Thymus (tissue), 11 donors: ENCODE measurements around the gene HACD2. TPM values are rescaled to one million over a fixed set of nuclear protein-coding genes. Genes with fewer than 3 reads are reported as not detected.
A peak's percentile ranks its signal among the peaks of the same experiment; 100 is the strongest.
"Not testable (repeated sequence)": the region's sequence is repeated elsewhere in the genome, so short reads cannot be mapped to it uniquely, and the experiment has no call there.

Experiments
- DNase-seq, 9 donors: peaks; one replicate each; pipeline ENCODE4 v3.0.0-alpha.2; 2013; ENCODE audit warnings: low spot score in 9 of 9, low read depth in 6 of 9, missing footprints in 1 of 9
- H3K27ac ChIP-seq, 2 donors: one replicate each; pipeline ENCODE4 v1.5.1; 2013; ENCODE audit warnings: control low read depth in 1 of 2, low read depth in 1 of 2, low read length in 1 of 2, mild to moderate bottlenecking in 1 of 2, moderate library complexity in 1 of 2
- H3K27me3 ChIP-seq, 2 donors: one replicate each; pipeline ENCODE4 v1.5.1; 2013; ENCODE audit warnings: low read length in 1 of 2; ENCODE audit not compliant: control insufficient read depth in 2 of 2, insufficient read depth in 1 of 2
- H3K36me3 ChIP-seq, 2 donors: one replicate each; pipeline ENCODE4 v1.5.1; 2013; ENCODE audit warnings: low read length in 1 of 2, mild to moderate bottlenecking in 1 of 2, moderate library complexity in 1 of 2; ENCODE audit not compliant: control insufficient read depth in 2 of 2, insufficient read depth in 2 of 2
- H3K4me1 ChIP-seq, 2 donors: one replicate each; pipeline ENCODE4 v1.5.1; 2013; ENCODE audit warnings: low read length in 2 of 2; ENCODE audit not compliant: control insufficient read depth in 2 of 2, insufficient read depth in 2 of 2
- H3K4me3 ChIP-seq, 2 donors: one replicate each; pipeline ENCODE4 v1.5.1; 2013; ENCODE audit warnings: low read length in 2 of 2, control low read depth in 1 of 2, mild to moderate bottlenecking in 1 of 2
- H3K9me3 ChIP-seq, 2 donors: one replicate each; pipeline ENCODE4 v1.5.1; 2013; ENCODE audit warnings: low read length in 1 of 2, mild to moderate bottlenecking in 1 of 2; ENCODE audit not compliant: control insufficient read depth in 2 of 2, insufficient read depth in 1 of 2
- WGBS: extraction: QIAGEN DNeasy Blood & Tissue Kit; methylation state at CpG from one replicate; pipeline ENCODE4 v1.1.7; 2013; 5-methylcytosine and 5-hydroxymethylcytosine counted together
- polyA plus RNA-seq: library from polyadenylated mRNA; stranded (reverse); fragments of 200-250 nt; gene quantifications from one replicate; pipeline ENCODE4 v1.2.3, GENCODE V29; 2013
- total RNA-seq: library from RNA; stranded (reverse); fragments of 120-200 nt; gene quantifications from one replicate; pipeline ENCODE4 v1.2.4, GENCODE V29; 2013
- donor health status: healthy.

HACD2 gene
- total and polyA plus RNA-seq, 2 donors = 12.2 to 16.1 TPM

- WGBS = 20% methylated on average over 8 of the region's 8 CpGs
- peak in 8 of 9 donors; percentile 3 to 33 (median 10) for DNase-seq
- no peak overlapping the region for H3K27ac ChIP-seq
Measured at GRCh38 chr3:123489400-123490004, 95.4 kb downstream of the HACD2 start.

GRCh38 chr3:123488645-123489347 lies 96.1 kb downstream of the HACD2 start:
- Histone ChIP-seq H3K4me1 (no peaks in the 10 kb centered on the region), H3K4me3 (no peak overlapping the region), H3K27ac (no peak overlapping the region), H3K27me3 (no peaks in the 10 kb centered on the region), H3K9me3 (no peaks in the 10 kb centered on the region), H3K36me3 (peaks cover 0 to 4% of the 10 kb centered on the region in 2 donors)
- WGBS = 93% methylated on average over 5 of the region's 5 CpGs
- DNase-seq = no peak

More at GRCh38 chr3:123489400-123490004, 95.4 kb downstream of the HACD2 start:
- Histone ChIP-seq H3K4me3 (no peak overlapping the region), H3K27me3 (no peaks in the 10 kb centered on the region), H3K9me3 (no peaks in the 10 kb centered on the region), H3K36me3 (peaks cover 0 to 4% of the 10 kb centered on the region in 2 donors), H3K4me1 (no peaks in the 10 kb centered on the region)

DNA sequence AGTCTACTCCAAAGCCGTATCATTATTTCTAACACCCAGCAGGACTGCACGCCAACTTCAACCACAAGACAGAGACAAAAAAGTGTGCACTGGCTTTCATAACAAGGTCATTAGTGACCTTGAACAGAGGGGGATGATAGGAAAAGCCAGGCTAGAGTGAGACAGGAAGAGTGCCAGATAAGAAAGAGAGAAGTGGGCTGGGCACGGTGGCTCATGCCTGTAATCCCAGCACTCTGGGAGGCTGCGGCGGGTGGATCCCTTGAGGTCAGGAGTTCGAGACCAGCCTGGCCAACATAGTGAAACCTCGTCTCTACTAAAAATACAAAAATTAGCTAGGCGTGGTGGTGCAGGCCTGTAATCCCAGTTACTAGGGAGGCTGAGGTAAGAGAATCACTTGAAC lies 97.8 kb downstream of the HACD2 start:
- H3K4me1 ChIP-seq, H3K4me3 ChIP-seq, H3K27ac ChIP-seq, DNase-seq, H3K27me3 ChIP-seq, H3K9me3 ChIP-seq, H3K36me3 ChIP-seq: not testable (repeated sequence)
- 97% methylated on average over 8 of the region's 8 CpGs for whole genome bisulfite sequencing

DNA sequence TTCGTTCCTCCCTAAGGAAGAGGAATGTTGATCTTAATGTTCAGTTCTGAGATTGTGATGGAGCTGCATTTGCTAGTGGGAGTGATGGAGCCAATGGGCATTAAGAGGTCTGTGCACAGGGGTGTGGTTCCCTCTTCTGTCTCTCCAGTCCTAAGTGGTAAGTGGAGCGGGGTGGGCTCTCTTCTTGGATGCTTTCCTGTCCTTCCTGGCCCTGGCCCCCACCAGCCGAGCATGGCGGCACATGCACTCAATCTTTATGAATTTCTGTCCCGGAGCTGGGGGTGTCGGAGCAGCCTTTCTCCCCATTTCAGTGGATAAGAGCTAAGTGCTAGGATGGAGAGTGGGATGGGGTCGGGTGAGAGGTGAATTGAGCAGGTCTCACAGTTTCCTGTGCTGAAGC lies 98.4 kb downstream of the HACD2 start:
- Histone ChIP-seq H3K4me1 (no peaks in the 10 kb centered on the region), H3K9me3 (no peaks in the 10 kb centered on the region), H3K4me3 (no peak overlapping the region), H3K27ac (no peak overlapping the region), H3K27me3 (no peaks in the 10 kb centered on the region), H3K36me3 (peaks cover 0 to 4% of the 10 kb centered on the region in 2 donors)
- WGBS = 92% methylated on average over 7 of the region's 7 CpGs
- DNase-seq = no peak

DNA sequence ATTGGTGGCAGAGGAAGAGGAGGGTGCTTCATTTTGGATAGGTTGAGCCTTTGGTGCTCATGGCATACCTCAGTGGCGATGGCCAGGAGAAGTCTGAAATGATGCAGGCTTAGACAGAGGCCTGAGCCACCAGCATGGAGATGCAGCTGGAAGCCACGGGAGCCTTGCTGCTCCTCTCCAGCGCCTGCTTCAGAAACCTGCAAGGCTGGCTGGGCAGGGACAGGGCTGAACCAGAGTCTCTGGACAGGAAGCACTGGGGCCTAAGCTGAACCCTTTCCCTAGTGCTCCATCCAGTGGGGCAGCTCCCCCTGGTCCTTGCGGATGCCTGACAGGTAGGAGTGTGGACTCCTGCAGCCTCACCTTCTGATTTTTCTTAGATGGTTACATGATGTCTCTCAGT lies 99.3 kb downstream of the HACD2 start:
- H3K36me3 ChIP-seq = peaks cover 0 to 2% of the 10 kb centered on the region in 2 donors
- H3K9me3 ChIP-seq = no peaks in the 10 kb centered on the region
- no peaks in the 10 kb centered on the region for H3K27me3 ChIP-seq
- H3K4me3 ChIP-seq = no peak overlapping the region
- no peak for DNase-seq
- 96% methylated on average over 4 of the region's 4 CpGs for WGBS
- no peaks in the 10 kb centered on the region for H3K4me1 ChIP-seq
- H3K27ac ChIP-seq = no peak overlapping the region

- Histone ChIP-seq H3K27me3 (no peaks in the 10 kb centered on the region), H3K4me1 (no peaks in the 10 kb centered on the region), H3K4me3 (no peak overlapping the region), H3K36me3 (no peaks in the 10 kb centered on the region), H3K9me3 (no peaks in the 10 kb centered on the region), H3K27ac (no peak overlapping the region)
- no peak for DNase-seq
- 97% methylated on average over 6 of the region's 6 CpGs for WGBS
Measured at GRCh38 chr3:123483146-123483545, 101.7 kb downstream of the HACD2 start.

DNA sequence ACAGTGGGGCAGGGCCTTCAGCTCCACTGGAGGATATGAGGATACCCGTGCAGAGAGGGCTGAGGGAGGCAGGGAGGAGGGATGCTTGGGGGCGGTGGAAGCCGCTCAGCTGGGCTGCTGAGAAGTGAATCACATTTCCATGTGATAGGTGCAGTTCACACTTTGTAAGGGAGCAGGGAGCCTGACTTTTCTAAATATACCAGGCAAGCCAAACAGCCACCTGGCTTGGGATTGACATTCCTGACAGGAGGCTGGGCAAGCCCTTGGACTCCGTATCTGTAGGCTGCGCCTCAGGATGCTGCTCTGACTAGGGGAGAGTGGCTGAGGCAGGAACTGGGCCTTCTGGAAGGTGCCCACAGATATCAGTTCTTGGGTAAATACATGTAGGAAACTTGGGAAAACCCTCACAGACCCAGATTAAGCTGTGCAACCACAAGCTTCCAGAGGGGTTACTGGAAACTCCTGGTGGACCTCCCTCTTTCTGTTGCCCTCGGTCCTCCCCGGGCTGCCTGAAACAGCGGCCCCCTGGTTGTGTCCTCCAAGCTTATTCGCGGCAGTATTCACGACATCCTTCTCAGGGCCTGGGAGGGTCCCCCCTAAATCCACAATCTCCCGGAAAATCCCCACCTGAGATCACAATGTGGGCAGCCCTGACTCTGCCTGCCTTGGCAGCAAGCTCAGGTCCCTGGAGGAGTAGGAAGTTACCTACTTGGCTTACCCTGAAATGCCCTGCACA lies 103.0 kb downstream of the HACD2 start:
- 95% methylated on average over 12 of the region's 12 CpGs for WGBS
- no peaks in the 10 kb centered on the region for H3K4me1 ChIP-seq
- DNase-seq = no peak

GRCh38 chr3:123481071-123481470 lies 103.8 kb downstream of the HACD2 start:
- Histone ChIP-seq H3K4me3 (no peak overlapping the region), H3K4me1 (no peaks in the 10 kb centered on the region), H3K9me3 (no peaks in the 10 kb centered on the region), H3K36me3 (no peaks in the 10 kb centered on the region), H3K27ac (no peak overlapping the region), H3K27me3 (peaks cover 0 to 2% of the 10 kb centered on the region in 2 donors)
- WGBS = 96% methylated on average over 7 of the region's 7 CpGs
- no peak for DNase-seq

More for the DNA sequence above, 103.0 kb downstream of the HACD2 start:
- Histone ChIP-seq H3K36me3 (no peaks in the 10 kb centered on the region), H3K27ac (no peak overlapping the region), H3K27me3 (peaks cover 0 to 1% of the 10 kb centered on the region in 2 donors), H3K4me3 (no peak overlapping the region), H3K9me3 (no peaks in the 10 kb centered on the region)

GRCh38 chr3:123480428-123480827 lies 104.4 kb downstream of the HACD2 start:
- Histone ChIP-seq H3K4me1 (no peaks in the 10 kb centered on the region), H3K36me3 (no peaks in the 10 kb centered on the region), H3K27ac (no peak overlapping the region), H3K9me3 (no peaks in the 10 kb centered on the region), H3K4me3 (no peak overlapping the region), H3K27me3 (peaks cover 0 to 7% of the 10 kb centered on the region in 2 donors)
- 39% methylated on average over 4 of the region's 4 CpGs for WGBS
- DNase-seq = no peak
